GM23248 (cell line): ENCODE measurements around the gene FILIP1L.

Experiments used
- EZH2 ChIP-seq: fragments of 200-600 bp; sonication (generic); IDR thresholded peaks from 2 replicates; pipeline ENCODE4 v1.6.1; 2018; ENCODE audit warnings: antibody characterized with exemption, mild to moderate bottlenecking; ENCODE audit not compliant: insufficient read depth, poor library complexity, severe bottlenecking
- EZH2phosphoT487 ChIP-seq: fragments of 200-600 bp; sonication (generic); IDR thresholded peaks from 2 replicates; pipeline ENCODE4 v1.6.1; 2018; ENCODE audit warnings: antibody characterized with exemption, moderate library complexity, mild to moderate bottlenecking, low read depth; ENCODE audit not compliant: insufficient read depth

- TF ChIP-seq EZH2 (no peak), EZH2phosphoT487 (no peak)
These were observed 214.7 kb downstream of the FILIP1L start for GRCh38 chr3:99899603-99900002.
